Measurements from ENCODE around the gene NCSTN. TPM values are rescaled to one million over a fixed set of nuclear protein-coding genes. Genes with fewer than 3 reads are reported as not detected.

The NCSTN gene
- total and polyA plus RNA-seq, 9 of the 15 experiments (the other 6 are each of a cell fraction or from before 2014, with no cell fraction given), result 21.3 to 91.1 (median 57.9) TPM

DNA sequence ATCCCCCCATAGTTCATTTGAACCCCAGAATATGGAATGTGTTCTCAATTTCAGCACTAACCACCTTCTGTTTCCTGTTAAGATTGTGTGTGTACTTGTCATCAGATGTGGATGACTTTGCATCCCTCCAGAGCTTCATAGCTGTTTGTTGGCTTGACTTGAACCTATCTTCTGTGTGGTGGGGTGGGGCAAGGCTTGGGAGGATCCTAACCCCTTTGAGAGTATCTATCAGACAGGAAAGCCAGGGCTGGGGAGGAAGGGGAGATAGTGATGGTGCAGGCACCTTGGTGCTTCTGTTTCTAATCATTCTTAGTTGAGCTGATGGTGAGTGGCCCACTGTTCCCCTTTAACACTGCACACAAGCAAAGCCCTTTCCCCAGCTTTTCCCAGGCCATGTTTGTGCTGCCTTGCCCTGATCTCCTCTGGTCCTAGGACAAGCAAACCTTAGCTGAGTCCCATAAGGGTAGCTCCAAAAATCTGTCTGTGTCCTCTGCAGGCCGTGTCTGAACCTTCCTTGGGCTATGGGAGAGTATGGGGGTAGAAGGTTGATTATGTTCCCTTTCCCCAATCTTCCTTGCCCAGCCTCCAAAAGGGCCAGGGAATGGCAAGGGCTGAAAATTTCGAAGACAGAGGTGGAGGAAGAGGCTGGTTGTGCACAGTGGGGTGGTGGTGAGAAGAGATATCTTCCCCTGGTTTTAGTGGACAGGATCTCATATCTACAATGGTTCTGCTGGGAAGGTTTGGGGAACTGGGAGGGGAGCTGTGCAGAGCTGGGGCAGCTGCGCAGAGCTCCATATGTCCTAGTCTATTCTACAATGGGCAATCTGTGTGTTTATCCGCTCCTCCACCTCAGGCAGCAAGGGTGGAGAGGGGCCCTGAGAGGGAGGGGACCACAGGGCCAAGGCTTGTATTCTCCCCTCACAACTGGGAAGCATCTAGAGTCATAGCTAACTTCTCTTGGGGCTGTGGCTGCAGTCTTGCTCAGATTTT is 25.0 kb downstream of the NCSTN start (continued):
- TF ChIP-seq CEBPB (tag; IDR thresholded peaks at IDR 0.05), result no peak
- TF ChIP-seq ZNF407 (IDR thresholded peaks at IDR 0.05; ENCODE audit: low read depth), result no peak
- TF ChIP-seq MECOM (CRISPR knock-in tag; IDR thresholded peaks at IDR 0.05), result peak; percentile 87; the same call in 1 of the 2 replicates
- no peak for TF ChIP-seq ZBTB17 (CRISPR knock-in tag; IDR thresholded peaks at IDR 0.05)
- no peak for TF ChIP-seq RFX5 (IDR thresholded peaks at IDR 0.05; ENCODE audit: low read depth, low read length)
- TF ChIP-seq TEAD4 (IDR thresholded peaks at IDR 0.05; ENCODE audit: low read length), result no peak
- TF ChIP-seq TEAD4 (CRISPR knock-in tag; IDR thresholded peaks at IDR 0.05; ENCODE audit: borderline replicate concordance), result no peak
- TF ChIP-seq PHB (CRISPR knock-in tag; IDR thresholded peaks at IDR 0.05), result no peak
- TF ChIP-seq GMEB1 (CRISPR knock-in tag; IDR thresholded peaks at IDR 0.05), result no peak
- TF ChIP-seq RUNX1 (IDR thresholded peaks at IDR 0.05; ENCODE audit: low read depth), result no peak
- TF ChIP-seq C11orf30 (IDR thresholded peaks at IDR 0.05; ENCODE audit: low read depth), result peak; percentile 89
- no peak for TF ChIP-seq SNRNP70 (optimal IDR thresholded peaks at IDR 0.05; ENCODE audit: low read depth, low read length)
- TF ChIP-seq, protein P1, sequence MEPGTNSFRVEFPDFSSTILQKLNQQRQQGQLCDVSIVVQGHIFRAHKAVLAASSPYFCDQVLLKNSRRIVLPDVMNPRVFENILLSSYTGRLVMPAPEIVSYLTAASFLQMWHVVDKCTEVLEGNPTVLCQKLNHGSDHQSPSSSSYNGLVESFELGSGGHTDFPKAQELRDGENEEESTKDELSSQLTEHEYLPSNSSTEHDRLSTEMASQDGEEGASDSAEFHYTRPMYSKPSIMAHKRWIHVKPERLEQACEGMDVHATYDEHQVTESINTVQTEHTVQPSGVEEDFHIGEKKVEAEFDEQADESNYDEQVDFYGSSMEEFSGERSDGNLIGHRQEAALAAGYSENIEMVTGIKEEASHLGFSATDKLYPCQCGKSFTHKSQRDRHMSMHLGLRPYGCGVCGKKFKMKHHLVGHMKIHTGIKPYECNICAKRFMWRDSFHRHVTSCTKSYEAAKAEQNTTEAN (CRISPR knock-in tag; IDR thresholded peaks at IDR 0.05), result no peak
- TF ChIP-seq CBFB (CRISPR knock-in tag; IDR thresholded peaks at IDR 0.05), result no peak
